K562 (cell line): ENCODE data around the gene EPB41L2. TPM values are rescaled to one million over a fixed set of nuclear protein-coding genes. Genes with fewer than 3 reads are reported as not detected.

Experiments
- ATAC-seq: fragments of 200-7000 bp; cut with Tn5 transposase; 3 replicates; pipeline ENCODE4 v1.9.1; 2020; ENCODE audit warnings: moderate library complexity
- BruUV-seq: library from RNA; stranded (reverse); fragments of 400-500 nt; replicated peaks from 2 replicates; lab custom pipeline; 2021; lab: Mats Ljungman, UMichigan
- CTCF ChIA-PET: fragments of 300-600 bp; formaldehyde crosslinking; extraction: SDS; loops from one replicate; lab custom pipeline; 2021; ENCODE audit warnings: low intra/inter-chr PET ratio; lab: Yijun Ruan, JAX
- POLR2A ChIA-PET: fragments of 300-600, 350-650 bp; sonication (Branson Sonifier 250); formaldehyde crosslinking; extraction: SDS; loops from one replicate; lab custom pipeline; 2021; ENCODE audit warnings: antibody characterized with exemption, inconsistent platforms; lab: Yijun Ruan, JAX
- DNase-seq, 4 experiments: peaks; one replicate each; pipeline versions ENCODE4 v3.0.0 to v3.0.0-alpha.2; 2011 to 2018; ENCODE audit warnings: low spot score in 3 of 4, mixed read lengths in 3 of 4; ENCODE audit errors: extremely low read depth in 1 of 4
- FAIRE-seq: peaks from 2 replicates; lab custom pipeline; 2011; peaks lifted over from hg19 to GRCh38; lab: Jason Lieb, UNC
- H2AFZ ChIP-seq: 2 replicates; pipeline ENCODE4 v1.6.0; 2011; ENCODE audit warnings: low read depth, low read length, control low read depth, inconsistent platforms
- H3K27ac ChIP-seq: fragments of 200-600 bp; 3 replicates; pipeline ENCODE4 v1.8.0; 2011; ENCODE audit warnings: low read depth, mild to moderate bottlenecking, control low read depth, inconsistent platforms, low read length, moderate library complexity, mixed read lengths; ENCODE audit errors: extremely low read depth
- H3K27me3 ChIP-seq, 2 experiments: fragments of 300-600 bp in 1 of 2; 2 replicates in 1 of 2; 3 replicates in 1 of 2; pipeline versions ENCODE4 v1.6.0 to v1.8.0; 2011; ENCODE audit warnings: inconsistent platforms in 2 of 2, low read length in 2 of 2, mild to moderate bottlenecking in 1 of 2, mixed read lengths in 1 of 2, moderate library complexity in 1 of 2; ENCODE audit not compliant: control insufficient read depth in 2 of 2, insufficient read depth in 2 of 2
- H3K36me3 ChIP-seq: fragments of 300-600 bp; 3 replicates; pipeline ENCODE4 v1.8.0; 2011; ENCODE audit warnings: mild to moderate bottlenecking, low read length, inconsistent platforms; ENCODE audit not compliant: control insufficient read depth, insufficient read depth
- H3K4me1 ChIP-seq, 2 experiments: fragments of 200-600 bp in 1 of 2; replicated peaks in 1 of 2; 2 replicates in 1 of 2; 3 replicates in 1 of 2; pipeline versions ENCODE4 v1.5.1 to v1.8.0; 2011; ENCODE audit warnings: inconsistent platforms in 2 of 2, low read length in 2 of 2, mild to moderate bottlenecking in 1 of 2, mixed read lengths in 1 of 2, moderate library complexity in 1 of 2; ENCODE audit not compliant: control insufficient read depth in 2 of 2, insufficient read depth in 2 of 2
- H3K4me2 ChIP-seq: 2 replicates; pipeline ENCODE4 v1.6.1; 2011; ENCODE audit warnings: low read length, control low read depth, inconsistent platforms, mixed read lengths; ENCODE audit not compliant: insufficient read depth
- H3K4me3 ChIP-seq: fragments of 200-600 bp; sonication (generic), shearing (Covaris generic); 2 replicates; pipeline ENCODE4 v1.5.1; 2016; ENCODE audit warnings: control low read depth, inconsistent platforms
- H3K79me2 ChIP-seq: fragments of 200-600 bp; 3 replicates; pipeline ENCODE4 v1.8.0; 2011; ENCODE audit warnings: low read length, inconsistent platforms; ENCODE audit not compliant: control insufficient read depth, insufficient read depth
- H3K9ac ChIP-seq, 2 experiments: 2 replicates each; pipeline versions ENCODE4 v1.6.0 to v1.6.1; 2011; ENCODE audit warnings: low read depth in 2 of 2, low read length in 2 of 2, control low read depth in 1 of 2, inconsistent platforms in 1 of 2, mild to moderate bottlenecking in 1 of 2, mixed read lengths in 1 of 2; ENCODE audit not compliant: insufficient read depth in 1 of 2
- H3K9me1 ChIP-seq: one replicate; pipeline ENCODE4 v1.6.0; 2011; ENCODE audit warnings: inconsistent platforms, mild to moderate bottlenecking, low read length, moderate library complexity; ENCODE audit not compliant: control insufficient read depth, insufficient read depth
- H3K9me3 ChIP-seq: replicated peaks from 2 replicates; pipeline ENCODE4 v1.5.1; 2011; ENCODE audit warnings: low read depth, low read length, inconsistent platforms; ENCODE audit not compliant: control insufficient read depth, insufficient read depth
- H4K20me1 ChIP-seq: replicated peaks from 2 replicates; pipeline ENCODE4 v1.6.1; 2011; ENCODE audit warnings: low read length, inconsistent platforms, mixed read lengths; ENCODE audit not compliant: control insufficient read depth, insufficient read depth
- FOXM1 ChIP-seq, 2 experiments: fragments of 450-650 bp in 1 of 2; sonication (generic) in 1 of 2; formaldehyde crosslinking in 1 of 2; IDR thresholded peaks; 2 replicates each; pipeline versions ENCODE4 v1.6.1 to v1.9.0; 2017 to 2022; ENCODE audit warnings: low read depth in 2 of 2, mild to moderate bottlenecking in 2 of 2, missing genetic modification reagents in 1 of 2, moderate library complexity in 1 of 2
- KDM2B ChIP-seq: fragments of 250-450 bp; sonication (Bioruptor Pico); IDR thresholded peaks from 2 replicates; pipeline ENCODE4 v1.8.0; 2021; ENCODE audit warnings: mild to moderate bottlenecking, moderate library complexity
- MEIS2 ChIP-seq: fragments of 450-650 bp; IDR thresholded peaks from 2 replicates; pipeline ENCODE4 v1.6.1; 2014; ENCODE audit warnings: mild to moderate bottlenecking; ENCODE audit not compliant: partially characterized antibody
- MTA3 ChIP-seq: fragments of 450-650 bp; formaldehyde crosslinking; IDR thresholded peaks from 2 replicates; pipeline ENCODE4 v1.6.1; 2017; ENCODE audit warnings: mild to moderate bottlenecking, borderline replicate concordance
- NFIC ChIP-seq: fragments of 450-650 bp; IDR thresholded peaks from 2 replicates; pipeline ENCODE4 v1.6.1; 2017; ENCODE audit warnings: mild to moderate bottlenecking, inconsistent platforms
- ZNF23 ChIP-seq: fragments of 250-450 bp; sonication (Bioruptor Pico); IDR thresholded peaks from 2 replicates; pipeline ENCODE4 v1.4.0; 2020; ENCODE audit warnings: mild to moderate bottlenecking
- ZNF311 ChIP-seq: fragments of 250-450 bp; sonication (Bioruptor Pico); IDR thresholded peaks from 2 replicates; pipeline ENCODE4 v1.4.0; 2020; ENCODE audit warnings: mild to moderate bottlenecking, moderate library complexity
- ZNF384 ChIP-seq: IDR thresholded peaks from 2 replicates; pipeline ENCODE4 v1.6.1; 2012; ENCODE audit warnings: low read depth, low read length, improper control_type of control experiment
- WGBS: fragments of 100-300 bp; shearing (Covaris generic); methylation state at CpG from one replicate; pipeline ENCODE4 v1.1.6; 2016; ENCODE audit warnings: low coverage, mixed read lengths; ENCODE audit not compliant: insufficient coverage; ENCODE audit errors: missing lambda C conversion rate; 5-methylcytosine and 5-hydroxymethylcytosine counted together
- in situ Hi-C: fragments of 300-500 bp; cut with MboI; formaldehyde crosslinking; loops from 4 replicates; pipeline ENCODE4 v1.15.0; 2018; ENCODE audit warnings: inconsistent platforms, mixed read lengths
- intact Hi-C: fragments of 100-400 bp; cut with micrococcal nuclease; formaldehyde crosslinking; loops from 2 replicates; pipeline ENCODE4 v1.14.2; 2022
- polyA plus RNA-seq, 8 experiments: library from polyadenylated mRNA; depleted of rRNA in 4 of 8; stranded (reverse) in 5 of 8; unstranded in 3 of 8; fragments of >200 nt; fragmentation: Nextera tagmentation in 2 of 8; fragmentation: Illumina TruSeq in 1 of 8; extraction: Ambion mirVana in 2 of 8; extraction: Trizol in 1 of 8; gene quantifications; 2 replicates each; pipeline versions ENCODE4 v1.2.1 to v1.2.3, GENCODE V29; 2011 to 2014; ENCODE audit warnings: inconsistent platforms in 1 of 8, missing spikeins in 1 of 8
- total RNA-seq, 7 experiments: library from RNA; depleted of rRNA in 6 of 7; stranded (reverse); fragments of >200 nt in 6 of 7; fragmentation: Illumina TruSeq in 2 of 7; extraction: Trizol in 2 of 7; gene quantifications; 2 replicates each; pipeline versions ENCODE4 v1.2.1 to v1.2.3, GENCODE V29; 2011 to 2021; ENCODE audit warnings: low replicate concordance in 1 of 7
- TF ChIP-seq, protein P1 (sequence below): fragments of 250-450 bp; sonication (Bioruptor Pico); IDR thresholded peaks from 2 replicates; pipeline ENCODE4 v1.4.0; 2020; ENCODE audit warnings: mild to moderate bottlenecking
- TF ChIP-seq, protein P2 (sequence below): fragments of 450-650 bp; formaldehyde crosslinking; IDR thresholded peaks from 2 replicates; pipeline ENCODE4 v1.4.0; 2020; ENCODE audit warnings: mild to moderate bottlenecking
- TF ChIP-seq, protein P3 (sequence below): fragments of 250-450 bp; sonication (Bioruptor Pico); IDR thresholded peaks from 2 replicates; pipeline ENCODE4 v1.9.0; 2021; ENCODE audit warnings: mild to moderate bottlenecking
- TF ChIP-seq, protein P4 (sequence below), 2 experiments: fragments of 450-650 bp; IDR thresholded peaks; 2 replicates each; pipeline ENCODE4 v1.6.1; 2018; ENCODE audit warnings: mild to moderate bottlenecking in 2 of 2, low read depth in 1 of 2; ENCODE audit not compliant: partially characterized antibody in 2 of 2
- TF ChIP-seq, protein P5 (sequence below): fragments of 250-450 bp; sonication (Bioruptor Pico); IDR thresholded peaks from 2 replicates; pipeline ENCODE4 v1.5.0; 2020; ENCODE audit warnings: mild to moderate bottlenecking, borderline replicate concordance

Gene EPB41L2
- total and polyA plus RNA-seq, 9 of the 15 experiments (the other 6 are each of a cell fraction or from before 2014, with no cell fraction given), result 5.1 to 53.6 (median 25.0) TPM

DNA sequence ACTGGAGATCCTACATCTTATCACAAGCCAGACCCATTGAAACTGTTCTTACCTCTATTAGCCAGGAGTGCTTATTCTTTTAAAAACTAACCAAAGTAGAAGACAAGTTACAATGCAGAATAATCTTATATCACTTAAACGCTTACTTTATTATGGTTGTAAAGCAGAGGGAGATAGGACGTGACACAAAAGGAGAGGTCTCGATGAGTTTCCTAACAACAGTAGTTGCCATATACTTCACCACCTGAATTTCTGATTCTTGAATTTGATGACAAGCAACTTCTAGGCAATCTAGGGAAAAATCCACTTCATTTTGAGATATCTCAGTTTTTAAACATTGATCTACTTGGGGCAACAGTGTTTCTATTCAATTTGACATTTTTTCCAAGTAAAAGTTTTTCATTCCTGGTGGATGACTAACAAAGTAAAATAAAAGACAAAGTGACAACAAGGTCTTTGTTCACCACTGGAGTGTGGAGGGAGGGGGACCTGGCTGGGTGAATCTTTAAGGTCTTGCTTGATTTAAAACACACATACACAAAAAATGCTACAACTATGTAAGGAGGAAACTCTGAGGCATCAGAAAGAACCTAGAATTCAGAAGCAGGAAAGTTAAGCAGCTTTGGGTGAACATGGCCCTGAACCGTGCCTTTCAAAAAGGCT, 125.0 kb downstream of the EPB41L2 start:
- Histone ChIP-seq H3K4me1 (no peaks in the 10 kb centered on the region), H3K4me3 (no peak overlapping the region), H3K27ac (no peak overlapping the region)
- TF ChIP-seq FOXM1 (IDR thresholded peaks at IDR 0.05; ENCODE audit: low read depth) (no peak), FOXM1 (CRISPR knock-in tag; IDR thresholded peaks at IDR 0.05; ENCODE audit: low read depth) (no peak), ZNF23 (CRISPR knock-in tag) (no peak), NFIC (no peak), MTA3 (no peak), ZNF311 (no peak), ZNF384 (no peak), MEIS2 (no peak), KDM2B (CRISPR knock-in tag) (no peak)
- TF ChIP-seq, protein P1, sequence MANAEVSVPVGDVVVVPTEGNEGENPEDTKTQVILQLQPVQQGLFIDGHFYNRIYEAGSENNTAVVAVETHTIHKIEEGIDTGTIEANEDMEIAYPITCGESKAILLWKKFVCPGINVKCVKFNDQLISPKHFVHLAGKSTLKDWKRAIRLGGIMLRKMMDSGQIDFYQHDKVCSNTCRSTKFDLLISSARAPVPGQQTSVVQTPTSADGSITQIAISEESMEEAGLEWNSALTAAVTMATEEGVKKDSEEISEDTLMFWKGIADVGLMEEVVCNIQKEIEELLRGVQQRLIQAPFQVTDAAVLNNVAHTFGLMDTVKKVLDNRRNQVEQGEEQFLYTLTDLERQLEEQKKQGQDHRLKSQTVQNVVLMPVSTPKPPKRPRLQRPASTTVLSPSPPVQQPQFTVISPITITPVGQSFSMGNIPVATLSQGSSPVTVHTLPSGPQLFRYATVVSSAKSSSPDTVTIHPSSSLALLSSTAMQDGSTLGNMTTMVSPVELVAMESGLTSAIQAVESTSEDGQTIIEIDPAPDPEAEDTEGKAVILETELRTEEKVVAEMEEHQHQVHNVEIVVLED (CRISPR knock-in tag), result no peak
- TF ChIP-seq, protein P2, sequence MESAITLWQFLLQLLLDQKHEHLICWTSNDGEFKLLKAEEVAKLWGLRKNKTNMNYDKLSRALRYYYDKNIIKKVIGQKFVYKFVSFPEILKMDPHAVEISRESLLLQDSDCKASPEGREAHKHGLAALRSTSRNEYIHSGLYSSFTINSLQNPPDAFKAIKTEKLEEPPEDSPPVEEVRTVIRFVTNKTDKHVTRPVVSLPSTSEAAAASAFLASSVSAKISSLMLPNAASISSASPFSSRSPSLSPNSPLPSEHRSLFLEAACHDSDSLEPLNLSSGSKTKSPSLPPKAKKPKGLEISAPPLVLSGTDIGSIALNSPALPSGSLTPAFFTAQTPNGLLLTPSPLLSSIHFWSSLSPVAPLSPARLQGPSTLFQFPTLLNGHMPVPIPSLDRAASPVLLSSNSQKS (CRISPR knock-in tag), result no peak
- TF ChIP-seq, protein P3, sequence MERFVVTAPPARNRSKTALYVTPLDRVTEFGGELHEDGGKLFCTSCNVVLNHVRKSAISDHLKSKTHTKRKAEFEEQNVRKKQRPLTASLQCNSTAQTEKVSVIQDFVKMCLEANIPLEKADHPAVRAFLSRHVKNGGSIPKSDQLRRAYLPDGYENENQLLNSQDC (CRISPR knock-in tag), result no peak
- TF ChIP-seq, protein P4, sequence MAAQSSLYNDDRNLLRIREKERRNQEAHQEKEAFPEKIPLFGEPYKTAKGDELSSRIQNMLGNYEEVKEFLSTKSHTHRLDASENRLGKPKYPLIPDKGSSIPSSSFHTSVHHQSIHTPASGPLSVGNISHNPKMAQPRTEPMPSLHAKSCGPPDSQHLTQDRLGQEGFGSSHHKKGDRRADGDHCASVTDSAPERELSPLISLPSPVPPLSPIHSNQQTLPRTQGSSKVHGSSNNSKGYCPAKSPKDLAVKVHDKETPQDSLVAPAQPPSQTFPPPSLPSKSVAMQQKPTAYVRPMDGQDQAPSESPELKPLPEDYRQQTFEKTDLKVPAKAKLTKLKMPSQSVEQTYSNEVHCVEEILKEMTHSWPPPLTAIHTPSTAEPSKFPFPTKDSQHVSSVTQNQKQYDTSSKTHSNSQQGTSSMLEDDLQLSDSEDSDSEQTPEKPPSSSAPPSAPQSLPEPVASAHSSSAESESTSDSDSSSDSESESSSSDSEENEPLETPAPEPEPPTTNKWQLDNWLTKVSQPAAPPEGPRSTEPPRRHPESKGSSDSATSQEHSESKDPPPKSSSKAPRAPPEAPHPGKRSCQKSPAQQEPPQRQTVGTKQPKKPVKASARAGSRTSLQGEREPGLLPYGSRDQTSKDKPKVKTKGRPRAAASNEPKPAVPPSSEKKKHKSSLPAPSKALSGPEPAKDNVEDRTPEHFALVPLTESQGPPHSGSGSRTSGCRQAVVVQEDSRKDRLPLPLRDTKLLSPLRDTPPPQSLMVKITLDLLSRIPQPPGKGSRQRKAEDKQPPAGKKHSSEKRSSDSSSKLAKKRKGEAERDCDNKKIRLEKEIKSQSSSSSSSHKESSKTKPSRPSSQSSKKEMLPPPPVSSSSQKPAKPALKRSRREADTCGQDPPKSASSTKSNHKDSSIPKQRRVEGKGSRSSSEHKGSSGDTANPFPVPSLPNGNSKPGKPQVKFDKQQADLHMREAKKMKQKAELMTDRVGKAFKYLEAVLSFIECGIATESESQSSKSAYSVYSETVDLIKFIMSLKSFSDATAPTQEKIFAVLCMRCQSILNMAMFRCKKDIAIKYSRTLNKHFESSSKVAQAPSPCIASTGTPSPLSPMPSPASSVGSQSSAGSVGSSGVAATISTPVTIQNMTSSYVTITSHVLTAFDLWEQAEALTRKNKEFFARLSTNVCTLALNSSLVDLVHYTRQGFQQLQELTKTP (IDR thresholded peaks at IDR 0.05; ENCODE audit: low read depth in 1 of 2, partially characterized antibody in 2 of 2), result no peak
- TF ChIP-seq, protein P5, sequence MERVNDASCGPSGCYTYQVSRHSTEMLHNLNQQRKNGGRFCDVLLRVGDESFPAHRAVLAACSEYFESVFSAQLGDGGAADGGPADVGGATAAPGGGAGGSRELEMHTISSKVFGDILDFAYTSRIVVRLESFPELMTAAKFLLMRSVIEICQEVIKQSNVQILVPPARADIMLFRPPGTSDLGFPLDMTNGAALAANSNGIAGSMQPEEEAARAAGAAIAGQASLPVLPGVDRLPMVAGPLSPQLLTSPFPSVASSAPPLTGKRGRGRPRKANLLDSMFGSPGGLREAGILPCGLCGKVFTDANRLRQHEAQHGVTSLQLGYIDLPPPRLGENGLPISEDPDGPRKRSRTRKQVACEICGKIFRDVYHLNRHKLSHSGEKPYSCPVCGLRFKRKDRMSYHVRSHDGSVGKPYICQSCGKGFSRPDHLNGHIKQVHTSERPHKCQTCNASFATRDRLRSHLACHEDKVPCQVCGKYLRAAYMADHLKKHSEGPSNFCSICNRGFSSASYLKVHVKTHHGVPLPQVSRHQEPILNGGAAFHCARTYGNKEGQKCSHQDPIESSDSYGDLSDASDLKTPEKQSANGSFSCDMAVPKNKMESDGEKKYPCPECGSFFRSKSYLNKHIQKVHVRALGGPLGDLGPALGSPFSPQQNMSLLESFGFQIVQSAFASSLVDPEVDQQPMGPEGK (CRISPR knock-in tag), result no peak

More for the DNA sequence above, 125.0 kb downstream of the EPB41L2 start:
- in situ Hi-C loops, result no loop called here
- DNase-seq (no peak), FAIRE-seq (no peak), ATAC-seq (no peak)
- 40% methylated on average over 4 of the region's 4 CpGs for WGBS
- Histone ChIP-seq H3K27me3 (no peaks in the 10 kb centered on the region), H3K9me1 (no peaks in the 10 kb centered on the region), H4K20me1 (no peaks in the 10 kb centered on the region), H3K9me3 (no peaks in the 10 kb centered on the region), H3K4me2 (no peak overlapping the region), H2AFZ (no peak overlapping the region), H3K9ac (no peak overlapping the region), H3K79me2 (no peaks in the 10 kb centered on the region), H3K36me3 (no peaks in the 10 kb centered on the region)
- intact Hi-C loops, result no loop called here
- ChIA-PET CTCF (no interaction called here), POLR2A (no interaction called here)
- BruUV-seq, result no TSS peak
